Nephron (organoid): ENCODE measurements around the gene ZNF326.

Source experiments
- H3K27ac Mint-ChIP-seq, 3 experiments: 2 replicates each; pipeline ENCODE4 v1.8.0; 2020; ENCODE audit warnings: mixed read lengths in 3 of 3, mild to moderate bottlenecking in 2 of 3, moderate library complexity in 1 of 3
- H3K27me3 Mint-ChIP-seq: 2 replicates; pipeline ENCODE4 v1.8.0; 2021; ENCODE audit warnings: low read depth, mild to moderate bottlenecking, moderate library complexity, mixed read lengths
- H3K36me3 Mint-ChIP-seq: 2 replicates; pipeline ENCODE4 v1.8.0; 2020; ENCODE audit warnings: low read depth, mixed read lengths
- H3K4me1 Mint-ChIP-seq: 2 replicates; pipeline ENCODE4 v1.8.0; 2020; ENCODE audit warnings: mixed read lengths
- H3K4me3 Mint-ChIP-seq, 3 experiments: 2 replicates each; pipeline ENCODE4 v1.8.0; 2020; ENCODE audit warnings: mild to moderate bottlenecking in 3 of 3, mixed read lengths in 3 of 3, moderate library complexity in 2 of 3
- H3K9me3 Mint-ChIP-seq: 2 replicates; pipeline ENCODE4 v1.8.0; 2020; ENCODE audit warnings: mixed read lengths
- TF ChIP-seq, protein P1 (sequence below), 3 experiments: fragments of 200-600 bp; sonication (generic); IDR thresholded peaks; one replicate each; pipeline ENCODE4 v1.5.0; 2021; ENCODE audit warnings: antibody characterized with exemption in 3 of 3; ENCODE audit not compliant: unreplicated experiment in 3 of 3

The ZNF326 gene

DNA sequence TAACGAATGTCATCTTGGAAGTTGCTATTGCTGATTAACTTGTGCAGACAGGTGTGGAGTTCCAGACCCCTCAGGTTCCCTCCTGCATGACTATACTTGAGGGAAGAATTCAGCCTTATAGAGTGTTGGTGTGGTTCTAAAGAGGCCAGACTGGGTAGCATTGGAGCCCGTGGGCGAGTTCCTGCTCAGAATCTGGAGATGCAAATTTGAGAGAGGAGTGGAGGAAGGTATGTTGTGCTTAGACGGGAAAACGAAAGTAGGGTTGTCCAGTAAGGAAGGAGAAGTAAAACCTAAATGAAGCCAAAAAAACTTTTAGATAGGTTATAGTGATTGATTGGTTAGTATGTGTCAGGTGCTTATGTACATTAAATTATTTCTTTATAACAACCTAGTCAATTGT lies 79.2 kb downstream of the ZNF326 start:
- TF ChIP-seq, protein P1, sequence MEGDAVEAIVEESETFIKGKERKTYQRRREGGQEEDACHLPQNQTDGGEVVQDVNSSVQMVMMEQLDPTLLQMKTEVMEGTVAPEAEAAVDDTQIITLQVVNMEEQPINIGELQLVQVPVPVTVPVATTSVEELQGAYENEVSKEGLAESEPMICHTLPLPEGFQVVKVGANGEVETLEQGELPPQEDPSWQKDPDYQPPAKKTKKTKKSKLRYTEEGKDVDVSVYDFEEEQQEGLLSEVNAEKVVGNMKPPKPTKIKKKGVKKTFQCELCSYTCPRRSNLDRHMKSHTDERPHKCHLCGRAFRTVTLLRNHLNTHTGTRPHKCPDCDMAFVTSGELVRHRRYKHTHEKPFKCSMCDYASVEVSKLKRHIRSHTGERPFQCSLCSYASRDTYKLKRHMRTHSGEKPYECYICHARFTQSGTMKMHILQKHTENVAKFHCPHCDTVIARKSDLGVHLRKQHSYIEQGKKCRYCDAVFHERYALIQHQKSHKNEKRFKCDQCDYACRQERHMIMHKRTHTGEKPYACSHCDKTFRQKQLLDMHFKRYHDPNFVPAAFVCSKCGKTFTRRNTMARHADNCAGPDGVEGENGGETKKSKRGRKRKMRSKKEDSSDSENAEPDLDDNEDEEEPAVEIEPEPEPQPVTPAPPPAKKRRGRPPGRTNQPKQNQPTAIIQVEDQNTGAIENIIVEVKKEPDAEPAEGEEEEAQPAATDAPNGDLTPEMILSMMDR (IDR thresholded peaks at IDR 0.05; ENCODE audit: unreplicated experiment in 3 of 3): no peak
- H3K4me3 Mint-ChIP-seq: no peak overlapping the region
- peaks cover 5% of the 10 kb centered on the region for H3K4me1 Mint-ChIP-seq
- peaks cover 3% of the 10 kb centered on the region for H3K9me3 Mint-ChIP-seq
- no peak overlapping the region for H3K27ac Mint-ChIP-seq
- no peaks in the 10 kb centered on the region for H3K27me3 Mint-ChIP-seq
- H3K36me3 Mint-ChIP-seq: no peaks in the 10 kb centered on the region

DNA sequence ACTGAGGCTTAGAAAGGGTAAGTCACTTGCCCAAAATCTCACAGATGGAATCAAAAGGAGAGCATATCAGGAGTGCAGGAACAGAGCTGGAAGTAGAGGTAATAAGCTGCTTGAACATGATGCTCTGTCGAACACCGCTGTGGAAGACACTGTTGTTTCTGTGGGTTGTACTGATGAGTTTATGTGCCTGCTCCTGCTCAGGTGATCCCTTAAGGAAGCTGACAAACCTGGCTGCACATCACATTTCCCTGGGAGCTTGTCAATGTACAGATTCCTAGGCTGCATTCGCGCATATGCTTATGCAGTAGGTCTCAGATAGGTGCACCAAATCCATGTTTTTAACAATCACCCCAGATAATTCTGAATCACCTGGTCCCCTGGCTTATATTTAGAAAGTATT lies 79.7 kb downstream of the ZNF326 start:
- Mint-ChIP-seq H3K27ac (no peak overlapping the region), H3K36me3 (no peaks in the 10 kb centered on the region), H3K4me3 (no peak overlapping the region), H3K4me1 (peaks cover 5% of the 10 kb centered on the region), H3K27me3 (no peaks in the 10 kb centered on the region), H3K9me3 (peaks cover 5% of the 10 kb centered on the region)
- TF ChIP-seq, protein P1 (IDR thresholded peaks at IDR 0.05; ENCODE audit: unreplicated experiment in 3 of 3): no peak

DNA sequence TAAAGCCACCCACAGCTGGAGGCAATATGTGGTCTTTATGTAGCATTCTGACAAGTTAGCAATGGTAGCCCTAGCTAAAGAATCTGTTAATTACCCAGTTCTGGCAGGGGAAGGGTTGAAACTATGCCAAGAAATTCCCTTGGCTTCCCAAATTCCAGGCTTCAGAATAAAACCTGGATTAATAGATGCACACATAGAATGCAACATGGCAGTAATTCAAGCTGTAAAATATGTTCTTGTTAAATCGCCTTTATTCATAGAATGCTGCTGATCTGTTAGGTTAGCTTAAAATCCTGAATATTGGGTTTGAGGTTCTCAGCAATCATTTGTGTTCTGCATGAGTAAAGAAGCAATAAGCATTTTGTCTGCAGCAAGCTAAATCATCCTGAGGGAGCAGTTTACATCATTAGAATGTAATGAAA lies 80.1 kb downstream of the ZNF326 start:
- peaks cover 5% of the 10 kb centered on the region for H3K9me3 Mint-ChIP-seq
- H3K27me3 Mint-ChIP-seq: no peaks in the 10 kb centered on the region
- no peak overlapping the region for H3K4me3 Mint-ChIP-seq
- H3K27ac Mint-ChIP-seq: peak overlapping the region in 1 of 3 experiments; percentile 10
- no peaks in the 10 kb centered on the region for H3K36me3 Mint-ChIP-seq
- peaks cover 5% of the 10 kb centered on the region for H3K4me1 Mint-ChIP-seq
- TF ChIP-seq, protein P1 (IDR thresholded peaks at IDR 0.05; ENCODE audit: unreplicated experiment in 3 of 3): no peak

DNA sequence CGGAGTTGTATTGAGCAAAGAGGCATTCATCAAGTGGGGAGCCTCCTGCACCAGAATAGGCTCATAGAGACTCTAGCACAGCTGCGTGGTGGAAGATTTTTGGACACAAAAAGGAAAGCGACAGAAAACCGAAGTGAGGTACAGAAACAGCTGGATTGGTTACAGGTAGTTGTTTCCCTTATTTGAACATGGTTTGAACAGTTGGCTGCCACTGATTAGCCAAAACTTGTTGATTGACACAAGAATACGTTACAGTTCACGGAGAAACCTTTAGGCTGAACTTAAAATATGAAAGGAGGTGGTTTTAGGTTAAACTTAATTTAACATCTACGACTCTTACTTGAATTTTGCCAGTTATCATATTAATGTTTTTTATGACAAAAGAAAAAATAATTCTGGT lies 89.1 kb downstream of the ZNF326 start:
- TF ChIP-seq, protein P1 (IDR thresholded peaks at IDR 0.05; ENCODE audit: unreplicated experiment in 3 of 3): no peak
- Mint-ChIP-seq H3K4me1 (no peaks in the 10 kb centered on the region), H3K4me3 (no peak overlapping the region), H3K9me3 (peaks cover 3% of the 10 kb centered on the region), H3K27me3 (peaks cover 15% of the 10 kb centered on the region), H3K27ac (no peak overlapping the region), H3K36me3 (no peaks in the 10 kb centered on the region)
